Testis (tissue), 2 donors: ENCODE measurements around the gene CIAO2A.

Experiments
- POLR2A ChIP-seq: fragments of 450-650 bp; IDR thresholded peaks from one replicate; pipeline ENCODE4 v1.6.1; 2017; ENCODE audit warnings: antibody characterized with exemption, mild to moderate bottlenecking, moderate library complexity
- TF ChIP-seq, protein P1 (sequence below), 3 experiments: fragments of 450-650 bp in 2 of 3; fragments of 200-600 bp in 1 of 3; sonication (generic) in 1 of 3; IDR thresholded peaks; one replicate each; pipeline ENCODE4 v1.5.1; 2016 to 2019; ENCODE audit warnings: antibody characterized with exemption in 3 of 3, mild to moderate bottlenecking in 2 of 3, moderate library complexity in 1 of 3

DNA sequence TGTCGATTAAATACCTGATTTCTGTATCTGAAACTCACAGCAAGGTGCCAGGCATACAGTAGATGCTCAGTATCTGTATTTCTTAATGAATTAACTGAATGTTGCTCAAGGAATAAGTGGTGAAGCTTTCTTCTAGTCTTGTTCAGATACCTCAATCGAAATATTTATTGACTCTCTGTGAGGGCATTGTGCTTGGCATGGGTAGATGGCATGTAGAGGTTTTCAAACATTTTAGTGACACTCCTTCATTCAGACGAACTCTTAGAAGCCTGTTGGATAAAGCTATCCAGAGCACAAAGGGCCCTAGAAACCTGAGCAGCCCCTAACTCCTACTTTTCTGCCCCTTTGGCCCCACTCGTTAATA is 1.8 kb upstream of the CIAO2A start:
- TF ChIP-seq, protein P1, sequence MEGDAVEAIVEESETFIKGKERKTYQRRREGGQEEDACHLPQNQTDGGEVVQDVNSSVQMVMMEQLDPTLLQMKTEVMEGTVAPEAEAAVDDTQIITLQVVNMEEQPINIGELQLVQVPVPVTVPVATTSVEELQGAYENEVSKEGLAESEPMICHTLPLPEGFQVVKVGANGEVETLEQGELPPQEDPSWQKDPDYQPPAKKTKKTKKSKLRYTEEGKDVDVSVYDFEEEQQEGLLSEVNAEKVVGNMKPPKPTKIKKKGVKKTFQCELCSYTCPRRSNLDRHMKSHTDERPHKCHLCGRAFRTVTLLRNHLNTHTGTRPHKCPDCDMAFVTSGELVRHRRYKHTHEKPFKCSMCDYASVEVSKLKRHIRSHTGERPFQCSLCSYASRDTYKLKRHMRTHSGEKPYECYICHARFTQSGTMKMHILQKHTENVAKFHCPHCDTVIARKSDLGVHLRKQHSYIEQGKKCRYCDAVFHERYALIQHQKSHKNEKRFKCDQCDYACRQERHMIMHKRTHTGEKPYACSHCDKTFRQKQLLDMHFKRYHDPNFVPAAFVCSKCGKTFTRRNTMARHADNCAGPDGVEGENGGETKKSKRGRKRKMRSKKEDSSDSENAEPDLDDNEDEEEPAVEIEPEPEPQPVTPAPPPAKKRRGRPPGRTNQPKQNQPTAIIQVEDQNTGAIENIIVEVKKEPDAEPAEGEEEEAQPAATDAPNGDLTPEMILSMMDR (IDR thresholded peaks at IDR 0.05): no peak
- TF ChIP-seq POLR2A: no peak
